Activated CD8-positive, alpha-beta memory T cell treated with anti-CD3 and anti-CD28 coated beads, Interleukin-2, amount 50 U/mL, for 1 hour (primary cell): ENCODE results near the gene ZNF532.

ENCODE experiments used
- DNase-seq: peaks from one replicate; pipeline ENCODE4 v3.0.0-alpha.2; 2020; ENCODE audit errors: extremely low read depth

ZNF532 gene

GRCh38 chr18:58978916-58979315 is 114.2 kb downstream of the ZNF532 start:
- DNase-seq, result no peak

- DNase-seq, result no peak
These were observed 114.9 kb downstream of the ZNF532 start for GRCh38 chr18:58979615-58980014.

- DNase-seq, result no peak
These were observed 116.3 kb downstream of the ZNF532 start for GRCh38 chr18:58980991-58981390.

- DNase-seq, result no peak
These were observed 118.8 kb downstream of the ZNF532 start for GRCh38 chr18:58983260-58984155.

GRCh38 chr18:58988600-58988999 is 123.9 kb downstream of the ZNF532 start:
- no peak for DNase-seq

GRCh38 chr18:58989184-58989759 is 124.6 kb downstream of the ZNF532 start:
- no peak for DNase-seq

- no peak for DNase-seq
These were observed 126.0 kb downstream of the ZNF532 start for GRCh38 chr18:58990720-58991119.

- no peak for DNase-seq
These were observed 126.6 kb downstream of the ZNF532 start for GRCh38 chr18:58991167-58991798.

GRCh38 chr18:58992301-58993231 is 127.9 kb downstream of the ZNF532 start:
- no peak for DNase-seq

- DNase-seq, result no peak
These were observed 128.6 kb downstream of the ZNF532 start for GRCh38 chr18:58993260-58993659.

GRCh38 chr18:58995663-58996062 is 131.0 kb downstream of the ZNF532 start:
- DNase-seq, result no peak

- no peak for DNase-seq
These were observed 131.5 kb downstream of the ZNF532 start for GRCh38 chr18:58996131-58996641.

GRCh38 chr18:58996696-58997095 is 132.0 kb downstream of the ZNF532 start:
- DNase-seq, result no peak

- no peak for DNase-seq
These were observed 133.2 kb downstream of the ZNF532 start for GRCh38 chr18:58997811-58998337.

- no peak for DNase-seq
These were observed 133.9 kb downstream of the ZNF532 start for GRCh38 chr18:58998401-58999203.

- no peak for DNase-seq
These were observed 136.5 kb downstream of the ZNF532 start for GRCh38 chr18:59001166-59001565.

- no peak for DNase-seq
These were observed 137.0 kb downstream of the ZNF532 start for GRCh38 chr18:59001721-59002120.

GRCh38 chr18:59002974-59003594 is 138.4 kb downstream of the ZNF532 start:
- no peak for DNase-seq

GRCh38 chr18:59005262-59005661 is 140.6 kb downstream of the ZNF532 start:
- no peak for DNase-seq
